ENCODE data around the gene MRPL52.
"Not testable (repeated sequence)": the region's sequence is repeated elsewhere in the genome, so short reads cannot be mapped to it uniquely, and the experiment has no call there.

MRPL52 gene

DNA sequence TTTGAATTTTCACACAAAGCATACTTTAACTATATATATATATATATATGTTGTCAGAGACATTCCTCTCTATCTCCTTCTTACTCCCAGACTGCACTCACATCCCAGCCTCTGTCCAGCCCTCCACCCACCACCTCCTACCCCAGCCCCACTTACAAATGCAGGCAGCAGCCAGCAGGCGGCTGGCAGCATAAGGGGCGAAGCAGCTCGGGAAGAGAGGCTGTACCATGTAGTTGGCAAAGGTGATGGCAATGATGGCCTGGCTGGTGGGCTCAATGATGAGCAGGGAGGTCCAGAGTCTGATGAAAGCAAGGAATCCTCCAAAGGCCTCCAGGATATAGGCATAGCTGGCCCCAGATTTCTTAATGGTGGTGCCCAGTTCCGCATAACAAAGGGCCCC lies 16.9 kb upstream of the MRPL52 start:
- no peak for DNase-seq

- DNase-seq: no peak
Observed at GRCh38 chr14:22813145-22813544, 16.5 kb upstream of the MRPL52 start.

DNA sequence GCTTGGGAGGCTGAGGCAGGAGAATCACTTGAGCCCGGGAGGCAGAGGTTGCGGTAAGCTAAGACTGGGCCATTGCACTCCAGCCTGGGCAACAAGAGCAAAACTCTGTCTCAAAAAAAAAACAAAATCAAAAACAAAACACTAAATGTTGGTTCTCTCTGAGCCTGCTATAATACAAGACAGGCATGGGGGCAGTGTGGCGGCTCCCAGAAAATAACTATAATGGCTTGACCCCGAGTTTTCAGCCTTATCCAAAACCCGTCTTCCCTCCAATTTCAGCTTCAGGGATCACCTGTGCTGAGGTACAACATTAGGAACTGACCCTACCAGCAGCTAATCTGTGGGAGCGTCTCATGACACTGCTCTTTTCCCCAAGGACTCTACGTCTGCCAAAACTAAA lies 15.3 kb upstream of the MRPL52 start:
- DNase-seq: no peak

- no peak for DNase-seq
Observed at GRCh38 chr14:22814941-22815713, 14.6 kb upstream of the MRPL52 start, which contains the start of gene SLC7A7. Gene SLC7A7 (minus strand): TSS chr14:22815435. CDS start chr14:22813398, 2,037 bp downstream.

DNA sequence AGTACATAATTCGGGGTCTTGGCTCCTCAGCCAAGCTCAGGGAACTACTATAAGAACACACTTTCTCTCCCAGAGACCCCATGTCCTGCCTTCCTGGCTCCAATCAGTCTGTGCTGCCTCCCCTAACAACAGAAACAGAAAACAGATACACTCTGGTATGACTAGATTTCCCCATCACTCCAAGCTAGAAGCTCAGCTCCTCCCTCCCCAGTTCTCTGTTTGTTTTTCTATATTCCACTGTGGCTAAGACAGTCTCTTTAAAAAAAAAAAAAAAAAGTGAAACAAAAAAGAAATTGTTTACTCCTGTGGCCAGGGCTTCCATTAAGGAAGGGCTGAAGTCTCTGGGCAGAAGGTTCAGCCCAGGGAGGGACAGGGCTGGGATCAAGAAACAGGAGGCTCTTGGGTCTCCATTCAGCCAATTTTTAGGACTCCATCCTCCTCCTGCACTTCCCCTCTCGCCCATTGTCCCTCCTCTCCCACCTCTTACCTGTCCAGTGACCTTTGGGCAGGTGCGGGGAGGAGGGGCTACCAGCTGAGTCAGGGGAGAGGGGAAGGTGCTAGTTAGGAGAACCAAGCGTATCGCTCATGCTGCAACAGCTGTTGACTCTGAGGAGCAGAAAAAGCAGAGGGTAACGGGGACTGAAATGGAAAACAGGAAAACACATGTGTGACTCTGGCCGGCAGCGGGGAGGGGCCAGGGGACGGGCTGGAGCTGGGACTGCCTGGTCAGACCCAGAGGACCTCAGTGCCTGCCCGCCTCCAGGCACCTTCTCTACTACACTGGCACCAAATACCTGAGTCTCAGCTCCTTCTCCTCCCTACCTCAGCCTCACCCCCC lies 10.3 kb upstream of the MRPL52 start:
- no peak for DNase-seq

DNA sequence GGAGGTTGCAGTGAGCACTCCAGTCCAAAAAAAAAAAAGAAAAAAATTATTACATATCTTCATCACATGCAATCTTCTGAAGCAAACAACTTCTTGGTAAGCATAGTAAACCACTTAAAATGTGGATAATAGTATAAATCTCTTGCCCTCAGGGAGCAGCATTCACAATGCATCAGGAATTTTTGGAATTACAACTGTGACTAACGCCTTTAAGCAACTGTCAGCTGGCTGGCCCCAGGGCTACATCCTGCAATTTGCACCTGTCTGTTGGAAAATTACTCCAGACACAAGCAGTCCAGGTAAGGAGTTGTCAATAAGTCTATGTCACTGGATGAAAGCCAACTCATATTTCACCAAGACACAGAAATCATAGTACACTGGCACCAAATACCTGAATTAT lies 9.0 kb upstream of the MRPL52 start:
- no peak for DNase-seq

GRCh38 chr14:22821193-22822015 lies 8.3 kb upstream of the MRPL52 start:
- DNase-seq: no peak

- DNase-seq: no peak
Observed at GRCh38 chr14:22822016-22822570, 7.6 kb upstream of the MRPL52 start.

GRCh38 chr14:22822571-22823098 lies 7.1 kb upstream of the MRPL52 start:
- no peak for DNase-seq

- DNase-seq: no peak
Observed at GRCh38 chr14:22824711-22825359, 4.9 kb upstream of the MRPL52 start.

GRCh38 chr14:22829076-22829660 lies 519 bp upstream of the MRPL52 start:
- DNase-seq: not testable (repeated sequence)

GRCh38 chr14:22830443-22831010 lies 840 bp downstream of the MRPL52 start:
- no peak for DNase-seq

DNA sequence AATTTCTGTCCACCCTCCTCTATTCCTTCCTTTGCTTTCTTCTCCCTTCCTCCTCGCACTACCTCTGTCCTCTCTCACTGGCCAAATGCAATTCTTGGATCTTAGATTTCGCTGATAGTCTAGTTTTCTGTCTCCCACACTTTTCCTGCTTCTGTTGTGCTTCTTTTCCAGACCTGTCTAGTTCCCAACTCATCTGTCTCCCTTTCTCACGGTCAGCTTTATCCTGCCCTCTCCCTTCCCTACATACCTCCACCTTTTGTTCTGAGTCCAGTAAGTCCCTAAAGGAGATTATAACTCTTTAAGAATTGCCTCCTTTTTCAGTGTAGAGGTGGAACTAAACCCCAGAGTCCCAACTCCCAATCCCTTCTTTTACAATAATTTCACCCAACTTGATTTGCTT lies 5.8 kb downstream of the MRPL52 start:
- DNase-seq: no peak

GRCh38 chr14:22836301-22837113 lies 6.8 kb downstream of the MRPL52 start, which contains the start of gene MMP14:
Gene MMP14 (plus strand): TSS chr14:22836585. CDS start chr14:22836818, 233 bp downstream.
- DNase-seq: no peak

- DNase-seq: no peak
Observed at GRCh38 chr14:22837114-22837749, 7.5 kb downstream of the MRPL52 start.

- no peak for DNase-seq
Observed at GRCh38 chr14:22837750-22838538, 8.3 kb downstream of the MRPL52 start.

DNA sequence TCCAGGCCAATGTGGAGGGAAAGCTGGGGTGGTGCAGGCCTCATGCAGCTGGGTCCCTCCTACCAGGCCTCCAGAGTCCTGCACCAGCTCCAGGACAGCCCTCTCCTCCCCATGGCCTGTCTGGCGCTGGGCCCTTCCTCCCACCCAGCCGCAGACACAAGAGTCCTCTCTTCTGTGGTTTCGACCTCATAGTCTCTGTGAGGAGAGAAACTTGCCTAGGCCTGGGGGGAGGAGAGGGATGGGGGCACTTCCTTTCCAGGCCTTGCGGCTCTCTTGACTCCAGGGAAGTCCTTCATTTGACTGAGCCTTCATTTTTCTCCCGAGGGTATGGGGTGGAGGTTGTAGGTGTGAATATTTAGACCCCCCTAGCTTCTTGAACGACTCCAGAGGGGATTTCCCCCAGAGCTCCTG lies 8.9 kb downstream of the MRPL52 start:
- DNase-seq: no peak

GRCh38 chr14:22839159-22839779 lies 9.6 kb downstream of the MRPL52 start:
- DNase-seq: no peak

Data from NCI-H2081 treated with DMSO at 0.1 percent for 48 hours (cell line).